ENCODE measurements around the gene JAML. TPM values are rescaled to one million over a fixed set of nuclear protein-coding genes. Genes with fewer than 3 reads are reported as not detected.

The JAML gene
- total and polyA plus RNA-seq, 2 of the 13 experiments (the other 11 are each of a cell fraction or from before 2014, with no cell fraction given): 2.0 to 3.3 TPM

GRCh38 chr11:118151431-118151830 lies 73.4 kb downstream of the JAML start:
- H3K4me2 ChIP-seq (ENCODE audit: low read depth, low read length): no peak overlapping the region

More at GRCh38 chr11:118151431-118151830, 73.4 kb downstream of the JAML start:
- TF ChIP-seq CBX2 (IDR thresholded peaks at IDR 0.05; ENCODE audit: low read depth, low read length): no peak
- TF ChIP-seq CBX2 (CRISPR knock-in tag; IDR thresholded peaks at IDR 0.05; ENCODE audit: low read depth): no peak
- TF ChIP-seq ZNF234 (CRISPR knock-in tag; conservative IDR thresholded peaks at IDR 0.05): no peak
- no peak for TF ChIP-seq ZSCAN22 (CRISPR knock-in tag; IDR thresholded peaks at IDR 0.05)
- TF ChIP-seq GLMP (CRISPR knock-in tag; IDR thresholded peaks at IDR 0.05; ENCODE audit: borderline replicate concordance): no peak
- TF ChIP-seq NFYB (CRISPR knock-in tag; IDR thresholded peaks at IDR 0.05): no peak
- TF ChIP-seq SATB2 (CRISPR knock-in tag; IDR thresholded peaks at IDR 0.05): no peak
- no peak for TF ChIP-seq PHB2 (IDR thresholded peaks at IDR 0.05; ENCODE audit: partially characterized antibody)
- no peak for TF ChIP-seq ZKSCAN8 (CRISPR knock-in tag; IDR thresholded peaks at IDR 0.05; ENCODE audit: borderline replicate concordance)
- no peak for TF ChIP-seq TAF15 (IDR thresholded peaks at IDR 0.05; ENCODE audit: low read depth, low read length, poor library complexity, severe bottlenecking)
- TF ChIP-seq ZIK1 (CRISPR knock-in tag; IDR thresholded peaks at IDR 0.05; ENCODE audit: borderline replicate concordance, low read depth): no peak
- TF ChIP-seq ZNF510 (CRISPR knock-in tag; IDR thresholded peaks at IDR 0.05; ENCODE audit: low read depth): no peak
- no peak for TF ChIP-seq ZNF317 (CRISPR knock-in tag; IDR thresholded peaks at IDR 0.05)
- TF ChIP-seq RXRB (CRISPR knock-in tag; IDR thresholded peaks at IDR 0.05; ENCODE audit: borderline replicate concordance): no peak
- no peak for TF ChIP-seq PAWR (CRISPR knock-in tag; IDR thresholded peaks at IDR 0.05; ENCODE audit: borderline replicate concordance)
- no peak for TF ChIP-seq HNRNPH1 (optimal IDR thresholded peaks at IDR 0.05; ENCODE audit: low read depth, low read length)
- TF ChIP-seq ZNF446 (CRISPR knock-in tag; IDR thresholded peaks at IDR 0.05): no peak
- peaks cover 19 to 85% of the 10 kb centered on the region in 2 experiments for H3K27me3 ChIP-seq (ENCODE audit: control insufficient read depth in 1 of 2, insufficient read depth in 2 of 2, low read length in 2 of 2)
- intact Hi-C loops (cut with micrococcal nuclease; ENCODE audit: unreplicated experiment): no loop called here
- no TSS peak for BruUV-seq (replicated peaks)
- H3K27ac ChIP-seq (ENCODE audit: extremely low read length, insufficient read depth, low read length): no peak overlapping the region
- H3K9me3 ChIP-seq (ENCODE audit: low read length): no peaks in the 10 kb centered on the region
- no peak overlapping the region for H2AFZ ChIP-seq (ENCODE audit: low read length)
- H3K9ac ChIP-seq (ENCODE audit: insufficient read depth, low read depth, low read length): no peak overlapping the region
- no peaks in the 10 kb centered on the region for H4K20me1 ChIP-seq (ENCODE audit: insufficient read depth, low read length)
- no peaks in the 10 kb centered on the region for H3K36me3 ChIP-seq (replicated peaks in 1 of 2; ENCODE audit: control insufficient read depth in 1 of 2, insufficient read depth in 2 of 2, low read length in 2 of 2)
- in situ Hi-C loops (cut with HindIII; ENCODE audit: extremely low pct_ligation_motif_present, low pct_unique_long_range_greater_than_20kb): no loop called here
- H3K79me2 ChIP-seq (ENCODE audit: insufficient read depth, low read length): no peaks in the 10 kb centered on the region
- WGBS (ENCODE audit: low lambda C conversion rate): 52% methylated on average over 5 of the region's 5 CpGs
- FAIRE-seq (no peak), ATAC-seq (no peak), DNase-seq (ENCODE audit: low spot score) (no peak)
- ChIA-PET CTCF (ENCODE audit: low intra/inter-chr PET ratio, low total read pairs) (no interaction called here), POLR2A (no interaction called here)
- peaks cover 25% of the 10 kb centered on the region for H3K4me1 ChIP-seq (ENCODE audit: insufficient read depth, low read length)
- no peak overlapping the region for H3K4me3 ChIP-seq (replicated peaks in 1 of 3; ENCODE audit: insufficient read depth in 1 of 3, low read depth in 2 of 3, low read length in 3 of 3)
